Stromal cell of bone marrow (primary cell): ENCODE measurements around the gene LEFTY1.

Experiments
- DNase-seq: peaks from one replicate; pipeline ENCODE4 v3.0.0-alpha.2; 2012; ENCODE audit warnings: low read depth

Gene LEFTY1

GRCh38 chr1:225871359-225872074 is 17.4 kb downstream of the LEFTY1 start:
- DNase-seq = no peak

- no peak for DNase-seq
Observed at GRCh38 chr1:225870911-225871310, 18.0 kb downstream of the LEFTY1 start.

GRCh38 chr1:225868631-225869330 is 20.2 kb downstream of the LEFTY1 start:
- no peak for DNase-seq

GRCh38 chr1:225866981-225867380 is 22.0 kb downstream of the LEFTY1 start:
- no peak for DNase-seq

GRCh38 chr1:225866061-225866837 is 22.7 kb downstream of the LEFTY1 start:
- peak; percentile 75 for DNase-seq

GRCh38 chr1:225865514-225865913 is 23.4 kb downstream of the LEFTY1 start:
- no peak for DNase-seq

GRCh38 chr1:225863167-225863566 is 25.8 kb downstream of the LEFTY1 start:
- no peak for DNase-seq

GRCh38 chr1:225862581-225862950 is 26.4 kb downstream of the LEFTY1 start:
- no peak for DNase-seq

- DNase-seq = no peak
Observed at GRCh38 chr1:225861834-225862580, 26.9 kb downstream of the LEFTY1 start.

- no peak for DNase-seq
Observed at GRCh38 chr1:225860876-225861441, 28.0 kb downstream of the LEFTY1 start.

- DNase-seq = no peak
Observed at GRCh38 chr1:225860107-225860506, 28.8 kb downstream of the LEFTY1 start.

GRCh38 chr1:225859151-225859550 is 29.8 kb downstream of the LEFTY1 start:
- no peak for DNase-seq

GRCh38 chr1:225857256-225857655 is 31.7 kb downstream of the LEFTY1 start:
- DNase-seq = no peak

GRCh38 chr1:225855503-225856300 is 33.2 kb downstream of the LEFTY1 start:
- no peak for DNase-seq

GRCh38 chr1:225853441-225853840 is 35.5 kb downstream of the LEFTY1 start:
- DNase-seq = no peak

GRCh38 chr1:225852413-225853124 is 36.4 kb downstream of the LEFTY1 start:
- DNase-seq = no peak

- no peak for DNase-seq
Observed at GRCh38 chr1:225851805-225852204, 37.1 kb downstream of the LEFTY1 start.

GRCh38 chr1:225850370-225850769 is 38.6 kb downstream of the LEFTY1 start:
- DNase-seq = no peak

- DNase-seq = no peak
Observed at GRCh38 chr1:225849925-225850324, 39.0 kb downstream of the LEFTY1 start.
